B cell (primary cell): ENCODE measurements around the gene ALDH1A2. TPM values are rescaled to one million over a fixed set of nuclear protein-coding genes. Genes with fewer than 3 reads are reported as not detected.
"Not testable (repeated sequence)": the region's sequence is repeated elsewhere in the genome, so short reads cannot be mapped to it uniquely, and the experiment has no call there.

ENCODE experiments used
- ATAC-seq: fragments of 200-7000 bp; cut with Tn5 transposase; one replicate; pipeline ENCODE4 v1.10.0; 2021; ENCODE audit warnings: low read depth, mild to moderate bottlenecking, moderate number of reproducible peaks, moderate library complexity
- CTCF ChIA-PET: fragments of 350-600 bp; sonication (Branson Sonifier 250); formaldehyde crosslinking; loops from one replicate; lab custom pipeline; 2021; ENCODE audit warnings: antibody characterized with exemption, inconsistent platforms; lab: Charles Lee
- POLR2A ChIA-PET: fragments of 350-600 bp; sonication (Branson Sonifier 250); formaldehyde crosslinking; loops from one replicate; lab custom pipeline; 2021; ENCODE audit warnings: antibody characterized with exemption; lab: Charles Lee
- DNase-seq: peaks from one replicate; pipeline ENCODE4 v3.0.0; 2013
- H2AFZ ChIP-seq: 2 replicates; pipeline ENCODE4 v1.6.1; 2012; ENCODE audit warnings: mild to moderate bottlenecking, low read depth, low read length; ENCODE audit not compliant: insufficient read depth, poor library complexity, severe bottlenecking
- H3K27ac ChIP-seq, 2 donors: 1 replicate in 1 of 2; 2 replicates in 1 of 2; pipeline ENCODE4 v1.5.1; 2012 to 2013; ENCODE audit warnings: low read length in 2 of 2, mild to moderate bottlenecking in 2 of 2, moderate library complexity in 1 of 2
- H3K27me3 ChIP-seq, 4 experiments: fragments of 200-600 bp in 1 of 4; sonication (generic) in 1 of 4; replicated peaks in 1 of 4; 1 replicate in 2 of 4; 2 replicates in 2 of 4; pipeline versions ENCODE4 v1.6.1 to v1.7.0; 2013 to 2016; ENCODE audit warnings: low read length in 3 of 4, mild to moderate bottlenecking in 2 of 4, mixed read lengths in 1 of 4, moderate library complexity in 1 of 4; ENCODE audit not compliant: insufficient read depth in 4 of 4, control insufficient read depth in 3 of 4; ENCODE audit errors: control extremely low read depth in 1 of 4
- H3K36me3 ChIP-seq, 2 experiments: replicated peaks in 1 of 2; 1 replicate in 1 of 2; 2 replicates in 1 of 2; pipeline versions ENCODE4 v1.6.1 to v1.7.1; 2013; ENCODE audit warnings: low read length in 1 of 2; ENCODE audit not compliant: insufficient read depth in 2 of 2, control insufficient read depth in 1 of 2; ENCODE audit errors: control extremely low read depth in 1 of 2, extremely low read depth in 1 of 2
- H3K4me1 ChIP-seq, 2 donors: fragments of 200-600 bp in 1 of 2; sonication (generic) in 1 of 2; 1 replicate in 1 of 2; 2 replicates in 1 of 2; pipeline versions ENCODE4 v1.5.1 to v1.6.1; 2013 to 2017; ENCODE audit warnings: low read length in 2 of 2; ENCODE audit not compliant: control insufficient read depth in 2 of 2, insufficient read depth in 2 of 2
- H3K4me2 ChIP-seq: replicated peaks from 2 replicates; pipeline ENCODE3; 2012; ENCODE audit warnings: mild to moderate bottlenecking, low read depth, low read length; ENCODE audit not compliant: poor library complexity, severe bottlenecking
- H3K4me3 ChIP-seq, 5 experiments: fragments of 200-600 bp in 1 of 5; sonication (generic) in 1 of 5; 1 replicate in 3 of 5; 2 replicates in 2 of 5; pipeline versions ENCODE4 v1.5.1 to v1.7.0; 2011 to 2016; ENCODE audit warnings: low read length in 4 of 5, mild to moderate bottlenecking in 4 of 5, low read depth in 2 of 5, control low read depth in 1 of 5, moderate library complexity in 1 of 5; ENCODE audit not compliant: insufficient read depth in 1 of 5; ENCODE audit errors: control extremely low read depth in 1 of 5, extremely low read depth in 1 of 5
- H3K79me2 ChIP-seq: fragments of 200-600 bp; sonication (generic); one replicate; pipeline ENCODE4 v1.6.0; 2016; ENCODE audit warnings: low read length; ENCODE audit not compliant: control insufficient read depth, insufficient read depth
- H3K9ac ChIP-seq: fragments of 200-600 bp; sonication (generic); 2 replicates; pipeline ENCODE4 v1.6.1; 2017; ENCODE audit warnings: mild to moderate bottlenecking, low read length, moderate library complexity
- H3K9me3 ChIP-seq, 3 donors: one replicate each; pipeline versions ENCODE4 v1.6.1 to v1.7.1; 2013; ENCODE audit warnings: low read length in 2 of 3; ENCODE audit not compliant: control insufficient read depth in 2 of 3, insufficient read depth in 1 of 3; ENCODE audit errors: control extremely low read depth in 1 of 3
- H4K20me1 ChIP-seq: 2 replicates; pipeline ENCODE4 v1.6.0; 2012; ENCODE audit warnings: mild to moderate bottlenecking, low read length; ENCODE audit not compliant: insufficient read depth, control insufficient read depth, poor library complexity, severe bottlenecking
- H3K27ac Mint-ChIP-seq: one replicate; pipeline ENCODE4 v1.8.0; 2021; ENCODE audit warnings: mixed read lengths
- H3K27me3 Mint-ChIP-seq: one replicate; pipeline ENCODE4 v1.8.0; 2021; ENCODE audit warnings: mixed read lengths
- H3K4me1 Mint-ChIP-seq: one replicate; pipeline ENCODE4 v1.8.0; 2021; ENCODE audit warnings: mixed read lengths
- H3K4me3 Mint-ChIP-seq: one replicate; pipeline ENCODE4 v1.8.0; 2021; ENCODE audit warnings: mixed read lengths
- H3K9me3 Mint-ChIP-seq: one replicate; pipeline ENCODE4 v1.8.0; 2022; ENCODE audit warnings: mixed read lengths; ENCODE audit not compliant: insufficient read depth
- EZH2 ChIP-seq: IDR thresholded peaks from 2 replicates; pipeline ENCODE4 v1.6.1; 2012; ENCODE audit warnings: borderline replicate concordance, low read depth, mild to moderate bottlenecking, moderate library complexity, low read length; ENCODE audit not compliant: insufficient read depth, poor library complexity, severe bottlenecking
- WGBS: methylation state at CpG from one replicate; pipeline ENCODE4 v1.1.5; 2013; ENCODE audit warnings: missing lambda C conversion rate; ENCODE audit not compliant: insufficient coverage; 5-methylcytosine and 5-hydroxymethylcytosine counted together
- intact Hi-C: fragments of 100-400 bp; cut with micrococcal nuclease; formaldehyde crosslinking; loops from one replicate; pipeline ENCODE4 v1.10.0; 2022
- polyA plus RNA-seq: library from polyadenylated mRNA; depleted of rRNA; stranded (reverse); fragments of >200 nt; gene quantifications from 2 replicates; pipeline ENCODE4 v1.2.3, GENCODE V29; 2012
- total RNA-seq, 2 donors: library from RNA; stranded (reverse); fragments of 120-200 nt in 1 of 2; gene quantifications; 1 replicate in 1 of 2; 2 replicates in 1 of 2; pipeline versions ENCODE4 v1.2.3 to v1.2.4, GENCODE V29; 2013 to 2022
- TF ChIP-seq, protein P1 (sequence below): fragments of 200-600 bp; IDR thresholded peaks from one replicate; pipeline ENCODE4 v1.8.0; 2022; ENCODE audit warnings: antibody characterized with exemption, mild to moderate bottlenecking

ALDH1A2 gene
- total and polyA plus RNA-seq, 2 donors (not counting 1 experiment from before 2014, with no cell fraction given): not detected

DNA sequence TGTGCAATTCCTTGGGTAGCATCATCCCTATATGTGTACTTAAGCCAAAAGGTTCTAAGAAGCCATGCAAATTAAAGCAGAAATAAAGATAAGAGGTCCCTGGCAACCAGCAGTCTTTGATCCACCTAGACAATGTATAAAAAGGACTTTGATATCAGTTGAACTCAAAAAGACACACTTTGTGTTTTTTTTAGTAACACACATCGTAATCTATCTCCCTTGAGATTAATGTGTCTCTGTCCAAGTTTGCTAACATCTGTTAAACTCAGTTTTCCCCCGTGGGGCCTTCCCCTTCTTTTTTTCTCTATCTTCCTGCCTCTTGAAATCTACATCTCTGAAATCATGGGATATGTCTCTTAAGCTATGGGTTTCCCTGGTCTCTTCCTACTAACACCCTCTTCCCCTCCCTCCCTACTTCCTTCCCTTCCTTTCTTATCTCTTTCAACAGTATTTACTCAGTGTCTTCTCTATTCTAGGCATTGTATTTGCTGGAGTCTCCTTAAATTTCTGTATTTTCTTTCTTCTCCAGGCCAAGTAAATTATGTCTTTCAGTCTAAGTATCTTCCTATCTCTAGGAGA is 27.7 kb downstream of the ALDH1A2 start:
- Histone ChIP-seq H3K27ac (no peak overlapping the region), H3K79me2 (no peaks in the 10 kb centered on the region), H3K9ac (no peak overlapping the region), H3K4me2 (no peak overlapping the region), H3K36me3 (no peaks in the 10 kb centered on the region), H3K4me1 (no peaks in the 10 kb centered on the region), H2AFZ (no peak overlapping the region), H3K9me3 (no peaks in the 10 kb centered on the region), H3K27me3 (no peaks in the 10 kb centered on the region), H4K20me1 (no peaks in the 10 kb centered on the region), H3K4me3 (no peak overlapping the region)
- CTCF ChIA-PET: no interaction called here
- peaks cover 30% of the 10 kb centered on the region for H3K27me3 Mint-ChIP-seq
- intact Hi-C loops: no loop called here
- no peaks in the 10 kb centered on the region for H3K9me3 Mint-ChIP-seq
- no peak overlapping the region for H3K27ac Mint-ChIP-seq
- DNase-seq (no peak), ATAC-seq (no peak)
- POLR2A ChIA-PET: no interaction called here
- H3K4me1 Mint-ChIP-seq: no peaks in the 10 kb centered on the region
- H3K4me3 Mint-ChIP-seq: no peak overlapping the region
- TF ChIP-seq, protein P1, sequence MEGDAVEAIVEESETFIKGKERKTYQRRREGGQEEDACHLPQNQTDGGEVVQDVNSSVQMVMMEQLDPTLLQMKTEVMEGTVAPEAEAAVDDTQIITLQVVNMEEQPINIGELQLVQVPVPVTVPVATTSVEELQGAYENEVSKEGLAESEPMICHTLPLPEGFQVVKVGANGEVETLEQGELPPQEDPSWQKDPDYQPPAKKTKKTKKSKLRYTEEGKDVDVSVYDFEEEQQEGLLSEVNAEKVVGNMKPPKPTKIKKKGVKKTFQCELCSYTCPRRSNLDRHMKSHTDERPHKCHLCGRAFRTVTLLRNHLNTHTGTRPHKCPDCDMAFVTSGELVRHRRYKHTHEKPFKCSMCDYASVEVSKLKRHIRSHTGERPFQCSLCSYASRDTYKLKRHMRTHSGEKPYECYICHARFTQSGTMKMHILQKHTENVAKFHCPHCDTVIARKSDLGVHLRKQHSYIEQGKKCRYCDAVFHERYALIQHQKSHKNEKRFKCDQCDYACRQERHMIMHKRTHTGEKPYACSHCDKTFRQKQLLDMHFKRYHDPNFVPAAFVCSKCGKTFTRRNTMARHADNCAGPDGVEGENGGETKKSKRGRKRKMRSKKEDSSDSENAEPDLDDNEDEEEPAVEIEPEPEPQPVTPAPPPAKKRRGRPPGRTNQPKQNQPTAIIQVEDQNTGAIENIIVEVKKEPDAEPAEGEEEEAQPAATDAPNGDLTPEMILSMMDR: no peak
- TF ChIP-seq EZH2: no peak
- WGBS: 0% methylated on average over 1 of the region's 2 CpGs

DNA sequence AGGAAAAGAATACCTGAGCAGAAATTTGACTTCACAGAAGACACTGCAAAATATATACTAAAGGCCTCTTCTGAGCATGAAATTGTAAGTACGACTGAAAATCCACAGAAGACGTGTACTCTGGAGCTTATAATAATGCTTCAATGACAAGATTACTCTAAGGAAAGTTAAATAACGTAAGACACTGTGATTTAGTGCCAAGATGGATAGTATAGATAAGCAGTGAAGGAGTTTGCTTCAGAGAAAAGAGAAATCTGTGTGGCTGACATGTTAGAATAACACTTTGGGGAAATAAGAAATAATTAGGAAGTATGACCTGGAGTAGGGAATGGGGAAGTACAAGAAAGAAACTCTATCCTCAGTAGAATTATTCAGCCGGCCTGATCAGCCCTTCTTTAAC is 28.9 kb downstream of the ALDH1A2 start:
- H2AFZ ChIP-seq: no peak overlapping the region
- H3K4me3 ChIP-seq: no peak overlapping the region
- DNase-seq (no peak), ATAC-seq (no peak)
- H3K27me3 ChIP-seq: no peaks in the 10 kb centered on the region
- Mint-ChIP-seq H3K4me3 (no peak overlapping the region), H3K27ac (no peak overlapping the region), H3K27me3 (peaks cover 18% of the 10 kb centered on the region), H3K9me3 (no peaks in the 10 kb centered on the region), H3K4me1 (no peaks in the 10 kb centered on the region)
- H3K4me2 ChIP-seq: no peak overlapping the region
- no peaks in the 10 kb centered on the region for H4K20me1 ChIP-seq
- TF ChIP-seq EZH2: no peak
- TF ChIP-seq, protein P1: no peak
- H3K4me1 ChIP-seq: no peaks in the 10 kb centered on the region
- intact Hi-C loops: no loop called here
- H3K9me3 ChIP-seq: no peaks in the 10 kb centered on the region
- no CpG with 5 or more reads among the region's 4 CpGs for whole genome bisulfite sequencing
- H3K36me3 ChIP-seq: no peaks in the 10 kb centered on the region
- CTCF ChIA-PET: no interaction called here
- no peak overlapping the region for H3K27ac ChIP-seq
- POLR2A ChIA-PET: no interaction called here
- H3K79me2 ChIP-seq: no peaks in the 10 kb centered on the region
- H3K9ac ChIP-seq: no peak overlapping the region

DNA sequence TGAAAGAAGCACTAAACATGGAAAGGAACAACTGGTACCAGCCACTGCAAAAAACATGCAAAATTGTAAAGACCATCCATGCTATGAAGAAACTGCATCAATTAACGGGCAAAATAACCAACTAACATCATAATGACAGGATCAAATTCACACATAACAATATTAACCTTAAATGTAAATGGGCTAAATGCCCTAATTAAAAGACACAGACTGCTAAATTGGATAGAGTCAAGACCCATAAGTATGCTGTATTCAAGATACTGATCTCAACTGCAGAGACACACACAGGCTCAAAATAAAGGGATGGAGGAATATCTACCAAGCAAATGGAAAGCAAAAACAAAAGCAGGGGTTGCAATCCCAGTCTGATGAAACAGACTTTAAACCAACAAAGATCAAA is 37.1 kb downstream of the ALDH1A2 start:
- POLR2A ChIA-PET, H3K36me3 ChIP-seq, H3K4me1 ChIP-seq, ATAC-seq, H3K4me2 ChIP-seq, H3K27ac Mint-ChIP-seq, H4K20me1 ChIP-seq, H3K27me3 Mint-ChIP-seq, H3K4me1 Mint-ChIP-seq, intact Hi-C loops, H3K9ac ChIP-seq, H3K4me3 Mint-ChIP-seq, DNase-seq, H3K79me2 ChIP-seq, H3K27ac ChIP-seq, H2AFZ ChIP-seq, CTCF ChIA-PET, H3K27me3 ChIP-seq, H3K4me3 ChIP-seq: not testable (repeated sequence)
- no CpG with 5 or more reads among the region's 1 CpG for WGBS
- peaks cover 5 to 23% (median 22%) of the 10 kb centered on the region in 3 donors for H3K9me3 ChIP-seq
- peaks cover 23% of the 10 kb centered on the region for H3K9me3 Mint-ChIP-seq
